Measurements from ENCODE around the gene C6orf120. TPM values are rescaled to one million over a fixed set of nuclear protein-coding genes. Genes with fewer than 3 reads are reported as not detected.

C6orf120 gene
- total and polyA plus RNA-seq, 2 donors (not counting 1 experiment from before 2014, with no cell fraction given): 41.0 to 46.2 TPM

DNA sequence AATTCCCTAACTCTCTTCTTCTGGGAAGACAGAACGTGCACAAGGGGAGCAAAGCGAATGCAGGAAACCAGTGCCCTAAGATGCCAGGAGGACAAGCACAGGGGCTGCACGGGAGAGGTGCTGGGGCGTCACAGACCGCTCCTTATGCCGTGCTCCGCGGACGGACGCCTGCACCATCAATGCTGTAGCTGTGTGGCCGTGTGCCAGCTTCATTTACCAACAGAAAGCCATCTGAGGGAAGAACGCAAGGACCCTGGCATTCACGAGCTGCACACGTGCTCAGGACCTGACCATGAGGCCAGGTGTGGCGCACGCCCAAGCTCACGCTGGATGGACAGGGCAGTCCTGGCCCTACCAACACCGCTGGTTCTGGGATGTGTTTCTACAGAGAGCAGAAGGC, 35.5 kb upstream of the C6orf120 start:
- H3K27ac ChIP-seq (ENCODE audit: insufficient read depth, low read length): no peak overlapping the region
- no peak overlapping the region for H3K4me2 ChIP-seq (ENCODE audit: extremely low read depth, insufficient read depth, low read length)
- H3K79me2 ChIP-seq (ENCODE audit: control insufficient read depth, insufficient read depth, low read length): no peaks in the 10 kb centered on the region
- H3K9ac ChIP-seq (ENCODE audit: insufficient read depth, low read length): no peak overlapping the region
- H3K4me1 ChIP-seq (ENCODE audit: control insufficient read depth, extremely low read depth, insufficient read depth, low read length): no peaks in the 10 kb centered on the region
- H3K27me3 ChIP-seq (ENCODE audit: control insufficient read depth, insufficient read depth, low read length): no peaks in the 10 kb centered on the region
- no peaks in the 10 kb centered on the region for H4K20me1 ChIP-seq (ENCODE audit: control insufficient read depth, extremely low read depth, insufficient read depth, low read length)
- peaks cover 5% of the 10 kb centered on the region for H3K36me3 ChIP-seq (ENCODE audit: control insufficient read depth, insufficient read depth, low read length)
- no peak for DNase-seq (ENCODE audit: low read depth in 2 of 2)
- no peak for TF ChIP-seq EZH2 (IDR thresholded peaks at IDR 0.05; ENCODE audit: low read length, missing control alignments)
- TF ChIP-seq, protein P1, sequence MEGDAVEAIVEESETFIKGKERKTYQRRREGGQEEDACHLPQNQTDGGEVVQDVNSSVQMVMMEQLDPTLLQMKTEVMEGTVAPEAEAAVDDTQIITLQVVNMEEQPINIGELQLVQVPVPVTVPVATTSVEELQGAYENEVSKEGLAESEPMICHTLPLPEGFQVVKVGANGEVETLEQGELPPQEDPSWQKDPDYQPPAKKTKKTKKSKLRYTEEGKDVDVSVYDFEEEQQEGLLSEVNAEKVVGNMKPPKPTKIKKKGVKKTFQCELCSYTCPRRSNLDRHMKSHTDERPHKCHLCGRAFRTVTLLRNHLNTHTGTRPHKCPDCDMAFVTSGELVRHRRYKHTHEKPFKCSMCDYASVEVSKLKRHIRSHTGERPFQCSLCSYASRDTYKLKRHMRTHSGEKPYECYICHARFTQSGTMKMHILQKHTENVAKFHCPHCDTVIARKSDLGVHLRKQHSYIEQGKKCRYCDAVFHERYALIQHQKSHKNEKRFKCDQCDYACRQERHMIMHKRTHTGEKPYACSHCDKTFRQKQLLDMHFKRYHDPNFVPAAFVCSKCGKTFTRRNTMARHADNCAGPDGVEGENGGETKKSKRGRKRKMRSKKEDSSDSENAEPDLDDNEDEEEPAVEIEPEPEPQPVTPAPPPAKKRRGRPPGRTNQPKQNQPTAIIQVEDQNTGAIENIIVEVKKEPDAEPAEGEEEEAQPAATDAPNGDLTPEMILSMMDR (conservative IDR thresholded peaks at IDR 0.05 in 1 of 2, IDR thresholded peaks at IDR 0.05 in 1 of 2; ENCODE audit: low read depth in 1 of 2, low read length in 2 of 2): no peak
- no peaks in the 10 kb centered on the region for H3K9me3 ChIP-seq (ENCODE audit: control insufficient read depth, insufficient read depth, low read depth, low read length)
- H2AFZ ChIP-seq (ENCODE audit: low read length): no peak overlapping the region
- no peak overlapping the region for H3K4me3 ChIP-seq (replicated peaks in 1 of 4; ENCODE audit: control extremely low read depth in 1 of 4, insufficient read depth in 1 of 4, low read depth in 3 of 4, low read length in 4 of 4)

- DNase-seq (ENCODE audit: low read depth in 2 of 2): no peak
- Histone ChIP-seq H3K79me2 (ENCODE audit: control insufficient read depth, insufficient read depth, low read length) (no peaks in the 10 kb centered on the region), H3K9me3 (ENCODE audit: control insufficient read depth, insufficient read depth, low read depth, low read length) (no peaks in the 10 kb centered on the region), H4K20me1 (ENCODE audit: control insufficient read depth, extremely low read depth, insufficient read depth, low read length) (no peaks in the 10 kb centered on the region), H3K4me1 (ENCODE audit: control insufficient read depth, extremely low read depth, insufficient read depth, low read length) (no peaks in the 10 kb centered on the region), H3K27ac (ENCODE audit: insufficient read depth, low read length) (no peak overlapping the region), H3K4me2 (ENCODE audit: extremely low read depth, insufficient read depth, low read length) (no peak overlapping the region), H2AFZ (ENCODE audit: low read length) (no peak overlapping the region), H3K27me3 (ENCODE audit: control insufficient read depth, insufficient read depth, low read length) (no peaks in the 10 kb centered on the region), H3K4me3 (replicated peaks in 1 of 4; ENCODE audit: control extremely low read depth in 1 of 4, insufficient read depth in 1 of 4, low read depth in 3 of 4, low read length in 4 of 4) (no peak overlapping the region), H3K36me3 (ENCODE audit: control insufficient read depth, insufficient read depth, low read length) (peaks cover 5% of the 10 kb centered on the region), H3K9ac (ENCODE audit: insufficient read depth, low read length) (no peak overlapping the region)
- no peak for TF ChIP-seq EZH2 (IDR thresholded peaks at IDR 0.05; ENCODE audit: low read length, missing control alignments)
Measured at GRCh38 chr6:169667716-169668115, 34.2 kb upstream of the C6orf120 start.

DNA sequence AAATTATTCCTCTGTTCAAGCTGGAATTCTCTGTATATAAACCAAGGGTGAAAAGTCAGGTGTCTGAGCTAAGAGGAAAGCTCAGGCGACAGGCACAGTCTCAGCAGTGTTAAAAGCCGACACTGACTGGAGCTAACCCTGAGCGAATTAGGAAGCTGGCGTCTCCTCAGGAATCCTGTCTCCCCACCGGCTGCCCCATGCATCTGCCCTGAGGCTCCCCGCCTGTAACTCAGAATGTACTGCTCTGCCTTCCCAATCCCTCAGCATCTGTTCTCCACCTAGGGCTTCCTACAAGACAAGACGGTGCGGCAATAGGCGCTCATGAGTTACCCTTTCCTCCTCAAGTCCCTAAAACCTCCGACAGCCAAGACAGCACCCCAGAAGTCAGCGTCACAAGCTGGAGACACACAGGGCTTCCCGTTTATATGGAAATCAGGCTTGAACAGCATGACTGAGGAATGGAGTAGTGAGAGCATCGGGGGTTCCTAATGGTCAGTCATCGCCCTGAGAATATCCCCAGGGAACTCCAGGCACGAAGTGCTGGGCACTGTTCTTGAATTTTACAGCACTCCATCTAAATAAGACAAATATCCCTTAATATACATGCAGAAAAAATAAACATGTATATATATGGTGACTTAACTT, 33.6 kb upstream of the C6orf120 start:
- TF ChIP-seq, protein P1 (conservative IDR thresholded peaks at IDR 0.05 in 1 of 2, IDR thresholded peaks at IDR 0.05 in 1 of 2; ENCODE audit: low read depth in 1 of 2, low read length in 2 of 2): no peak
- TF ChIP-seq EZH2 (IDR thresholded peaks at IDR 0.05; ENCODE audit: low read length, missing control alignments): no peak
- Histone ChIP-seq H3K4me1 (ENCODE audit: control insufficient read depth, extremely low read depth, insufficient read depth, low read length) (no peaks in the 10 kb centered on the region), H3K27me3 (ENCODE audit: control insufficient read depth, insufficient read depth, low read length) (no peaks in the 10 kb centered on the region), H3K4me2 (ENCODE audit: extremely low read depth, insufficient read depth, low read length) (no peak overlapping the region), H4K20me1 (ENCODE audit: control insufficient read depth, extremely low read depth, insufficient read depth, low read length) (no peaks in the 10 kb centered on the region), H3K9ac (ENCODE audit: insufficient read depth, low read length) (no peak overlapping the region), H2AFZ (ENCODE audit: low read length) (no peak overlapping the region), H3K79me2 (ENCODE audit: control insufficient read depth, insufficient read depth, low read length) (no peaks in the 10 kb centered on the region), H3K4me3 (replicated peaks in 1 of 4; ENCODE audit: control extremely low read depth in 1 of 4, insufficient read depth in 1 of 4, low read depth in 3 of 4, low read length in 4 of 4) (no peak overlapping the region), H3K36me3 (ENCODE audit: control insufficient read depth, insufficient read depth, low read length) (peaks cover 5% of the 10 kb centered on the region), H3K27ac (ENCODE audit: insufficient read depth, low read length) (no peak overlapping the region), H3K9me3 (ENCODE audit: control insufficient read depth, insufficient read depth, low read depth, low read length) (no peaks in the 10 kb centered on the region)
- DNase-seq (ENCODE audit: low read depth in 2 of 2): no peak
